Nephron progenitor cell (in vitro differentiated cells): Measurements from ENCODE around the gene GNB1.

Source experiments
- DNase-seq: peaks from one replicate; pipeline ENCODE4 v3.0.0; 2021
- H3K27ac Mint-ChIP-seq: 2 replicates; pipeline ENCODE4 v1.8.0; 2021; ENCODE audit warnings: mild to moderate bottlenecking, moderate library complexity, mixed read lengths
- H3K27me3 Mint-ChIP-seq: 2 replicates; pipeline ENCODE4 v1.8.0; 2021; ENCODE audit warnings: mild to moderate bottlenecking, low read depth, mixed read lengths; ENCODE audit not compliant: poor library complexity
- H3K36me3 Mint-ChIP-seq: 2 replicates; pipeline ENCODE4 v1.8.0; 2021; ENCODE audit warnings: low read depth, mixed read lengths
- H3K4me1 Mint-ChIP-seq: 2 replicates; pipeline ENCODE4 v1.8.0; 2021; ENCODE audit warnings: mixed read lengths
- H3K4me3 Mint-ChIP-seq: 2 replicates; pipeline ENCODE4 v1.8.0; 2021; ENCODE audit warnings: mild to moderate bottlenecking, moderate library complexity, mixed read lengths
- H3K9me3 Mint-ChIP-seq: 2 replicates; pipeline ENCODE4 v1.8.0; 2021; ENCODE audit warnings: mild to moderate bottlenecking, moderate library complexity, mixed read lengths
- TF ChIP-seq, protein P1 (sequence below): fragments of 200-600 bp; sonication (generic); IDR thresholded peaks from 2 replicates; pipeline ENCODE4 v1.5.0; 2021; ENCODE audit warnings: antibody characterized with exemption

GNB1 gene

GRCh38 chr1:1899967-1900327 is 9.1 kb upstream of the GNB1 start:
- TF ChIP-seq, protein P1, sequence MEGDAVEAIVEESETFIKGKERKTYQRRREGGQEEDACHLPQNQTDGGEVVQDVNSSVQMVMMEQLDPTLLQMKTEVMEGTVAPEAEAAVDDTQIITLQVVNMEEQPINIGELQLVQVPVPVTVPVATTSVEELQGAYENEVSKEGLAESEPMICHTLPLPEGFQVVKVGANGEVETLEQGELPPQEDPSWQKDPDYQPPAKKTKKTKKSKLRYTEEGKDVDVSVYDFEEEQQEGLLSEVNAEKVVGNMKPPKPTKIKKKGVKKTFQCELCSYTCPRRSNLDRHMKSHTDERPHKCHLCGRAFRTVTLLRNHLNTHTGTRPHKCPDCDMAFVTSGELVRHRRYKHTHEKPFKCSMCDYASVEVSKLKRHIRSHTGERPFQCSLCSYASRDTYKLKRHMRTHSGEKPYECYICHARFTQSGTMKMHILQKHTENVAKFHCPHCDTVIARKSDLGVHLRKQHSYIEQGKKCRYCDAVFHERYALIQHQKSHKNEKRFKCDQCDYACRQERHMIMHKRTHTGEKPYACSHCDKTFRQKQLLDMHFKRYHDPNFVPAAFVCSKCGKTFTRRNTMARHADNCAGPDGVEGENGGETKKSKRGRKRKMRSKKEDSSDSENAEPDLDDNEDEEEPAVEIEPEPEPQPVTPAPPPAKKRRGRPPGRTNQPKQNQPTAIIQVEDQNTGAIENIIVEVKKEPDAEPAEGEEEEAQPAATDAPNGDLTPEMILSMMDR: no peak
- Mint-ChIP-seq H3K4me3 (no peak overlapping the region), H3K9me3 (peaks cover 7% of the 10 kb centered on the region), H3K27me3 (no peaks in the 10 kb centered on the region), H3K4me1 (peaks cover 18% of the 10 kb centered on the region), H3K27ac (no peak overlapping the region), H3K36me3 (no peaks in the 10 kb centered on the region)
- DNase-seq: no peak

DNA sequence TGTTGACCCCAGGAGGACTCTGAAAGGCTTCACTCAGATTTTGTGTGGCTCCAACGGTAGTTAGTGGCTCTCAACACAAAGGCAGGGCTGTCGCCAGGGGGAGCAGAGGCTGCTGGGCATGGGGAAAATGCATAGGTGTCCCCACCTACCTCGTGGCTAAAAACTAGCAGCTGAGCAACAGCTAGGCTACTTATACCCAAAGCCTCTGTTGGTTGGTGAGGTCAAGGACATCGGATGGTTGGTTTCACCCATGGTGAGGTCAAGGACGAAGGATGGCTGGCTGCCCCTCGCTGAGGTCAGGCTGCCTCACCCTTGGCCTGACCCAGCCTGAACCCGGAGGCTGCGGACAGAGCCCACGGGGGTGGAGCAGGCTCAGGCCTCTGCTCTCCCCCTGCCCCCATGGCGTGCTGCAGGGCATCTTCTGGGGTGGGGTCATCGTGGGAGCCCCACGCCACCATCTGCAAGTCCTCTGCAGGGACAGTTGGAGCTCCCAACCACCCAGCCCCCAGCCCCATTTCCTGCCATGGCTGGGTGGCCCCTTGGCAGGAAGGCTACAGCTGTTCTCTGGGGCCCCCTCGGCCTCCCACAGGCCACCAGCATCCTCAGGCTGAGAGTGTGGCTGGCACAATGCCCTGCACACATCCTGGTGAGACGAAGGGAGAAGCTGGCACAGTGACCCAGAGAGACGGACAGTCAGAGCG is 8.5 kb upstream of the GNB1 start:
- no peak overlapping the region for H3K27ac Mint-ChIP-seq
- no peaks in the 10 kb centered on the region for H3K27me3 Mint-ChIP-seq
- H3K4me3 Mint-ChIP-seq: no peak overlapping the region
- peaks cover 7% of the 10 kb centered on the region for H3K9me3 Mint-ChIP-seq
- DNase-seq: no peak
- no peaks in the 10 kb centered on the region for H3K36me3 Mint-ChIP-seq
- peaks cover 23% of the 10 kb centered on the region for H3K4me1 Mint-ChIP-seq
- TF ChIP-seq, protein P1: no peak

DNA sequence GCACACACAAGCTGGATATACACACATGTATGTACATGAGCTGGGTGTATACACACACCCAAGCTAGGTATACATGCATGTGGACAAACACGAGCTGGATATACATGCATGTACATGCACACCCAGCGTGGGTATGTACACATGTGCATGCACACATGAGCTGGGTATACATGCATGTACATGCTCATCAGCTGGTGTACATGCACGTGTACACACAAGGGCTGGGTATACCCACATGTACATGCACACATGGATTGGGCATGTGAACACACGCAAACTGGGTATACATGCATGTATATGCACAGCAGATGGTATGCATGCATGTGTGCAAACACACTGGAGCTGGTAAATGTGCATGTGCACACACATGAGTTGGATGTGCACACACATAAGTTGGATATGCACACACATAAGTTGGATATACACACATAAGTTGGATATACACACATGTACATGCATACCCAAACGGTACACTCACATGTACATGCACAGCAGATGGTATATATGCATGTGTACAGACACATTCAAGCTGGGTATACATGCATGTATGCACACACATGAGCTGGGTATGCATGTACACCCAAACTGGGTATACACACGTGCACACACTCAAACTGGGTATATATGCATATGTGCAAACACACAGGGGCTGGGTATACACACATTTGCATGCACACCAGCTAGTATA is 7.5 kb upstream of the GNB1 start:
- no peak overlapping the region for H3K27ac Mint-ChIP-seq
- DNase-seq: no peak
- no peaks in the 10 kb centered on the region for H3K27me3 Mint-ChIP-seq
- H3K4me1 Mint-ChIP-seq: peaks cover 33% of the 10 kb centered on the region
- no peaks in the 10 kb centered on the region for H3K36me3 Mint-ChIP-seq
- no peak overlapping the region for H3K4me3 Mint-ChIP-seq
- TF ChIP-seq, protein P1: no peak
- peaks cover 6% of the 10 kb centered on the region for H3K9me3 Mint-ChIP-seq

GRCh38 chr1:1895456-1896336 is 4.8 kb upstream of the GNB1 start:
- Mint-ChIP-seq H3K36me3 (no peaks in the 10 kb centered on the region), H3K4me3 (no peak overlapping the region), H3K9me3 (no peaks in the 10 kb centered on the region), H3K27ac (no peak overlapping the region), H3K27me3 (no peaks in the 10 kb centered on the region), H3K4me1 (peaks cover 46% of the 10 kb centered on the region)
- DNase-seq: no peak
- TF ChIP-seq, protein P1: no peak

DNA sequence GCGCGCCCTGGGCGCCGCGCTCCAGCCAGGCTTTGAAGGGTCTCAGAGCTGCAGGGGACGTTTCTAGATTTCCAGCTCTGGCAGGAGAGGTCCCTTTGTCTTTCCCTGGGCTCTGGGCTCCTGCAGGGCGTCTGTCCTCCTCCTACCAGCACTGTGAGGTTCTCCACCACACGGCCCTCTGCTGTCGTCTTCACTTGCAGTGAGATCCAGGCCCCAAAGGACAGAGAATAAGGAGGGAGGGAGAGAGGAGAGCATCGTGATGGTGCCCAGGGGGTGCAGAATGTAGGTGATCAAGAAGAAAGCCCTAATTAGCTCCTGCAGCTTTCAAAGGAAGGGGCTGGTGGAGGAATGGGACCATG is 4.2 kb upstream of the GNB1 start:
- Mint-ChIP-seq H3K4me3 (no peak overlapping the region), H3K9me3 (no peaks in the 10 kb centered on the region), H3K27me3 (no peaks in the 10 kb centered on the region), H3K36me3 (no peaks in the 10 kb centered on the region), H3K4me1 (peaks cover 46% of the 10 kb centered on the region), H3K27ac (no peak overlapping the region)
- DNase-seq: no peak
- TF ChIP-seq, protein P1: no peak
